Aorta (tissue), 5 donors: ENCODE data around the gene ARMH3. TPM values are rescaled to one million over a fixed set of nuclear protein-coding genes. Genes with fewer than 3 reads are reported as not detected.
A peak's percentile ranks its signal among the peaks of the same experiment; 100 is the strongest.

Experiments used
- ATAC-seq: fragments of 200-7000 bp; cut with Tn5 transposase; one replicate; pipeline ENCODE4 v1.9.1; 2022; ENCODE audit warnings: moderate library complexity; ENCODE audit not compliant: low FRiP score
- DNase-seq, 2 donors: peaks; one replicate each; pipeline ENCODE4 v3.0.0-alpha.2; 2020
- H3K27ac ChIP-seq, 2 donors: one replicate each; pipeline ENCODE4 v1.5.1; 2013; ENCODE audit warnings: low read length in 2 of 2, mild to moderate bottlenecking in 2 of 2, moderate library complexity in 2 of 2, control low read depth in 1 of 2, inconsistent platforms in 1 of 2, low read depth in 1 of 2
- H3K27me3 ChIP-seq, 2 donors: one replicate each; pipeline ENCODE4 v1.6.1; 2013; ENCODE audit warnings: control low read depth in 1 of 2, low read length in 1 of 2, mild to moderate bottlenecking in 1 of 2, moderate library complexity in 1 of 2; ENCODE audit not compliant: insufficient read depth in 2 of 2, control insufficient read depth in 1 of 2
- H3K36me3 ChIP-seq, 2 donors: one replicate each; pipeline ENCODE4 v1.6.1; 2013; ENCODE audit warnings: control low read depth in 1 of 2, low read length in 1 of 2, mild to moderate bottlenecking in 1 of 2; ENCODE audit not compliant: insufficient read depth in 2 of 2, control insufficient read depth in 1 of 2
- H3K4me1 ChIP-seq, 2 donors: one replicate each; pipeline ENCODE4 v1.6.1; 2013; ENCODE audit warnings: low read length in 2 of 2, control low read depth in 1 of 2, mild to moderate bottlenecking in 1 of 2, moderate library complexity in 1 of 2; ENCODE audit not compliant: insufficient read depth in 2 of 2, control insufficient read depth in 1 of 2
- H3K4me3 ChIP-seq, 2 donors: one replicate each; pipeline ENCODE4 v1.5.1; 2013; ENCODE audit warnings: low read length in 2 of 2, control low read depth in 1 of 2, mild to moderate bottlenecking in 1 of 2
- H3K9me3 ChIP-seq: one replicate; pipeline ENCODE4 v1.6.1; 2013; ENCODE audit warnings: mild to moderate bottlenecking, low read length; ENCODE audit not compliant: control insufficient read depth
- WGBS, 2 donors: extraction: QIAGEN DNeasy Blood & Tissue Kit; methylation state at CpG; one replicate each; pipeline ENCODE4 v1.1.7; 2013; 5-methylcytosine and 5-hydroxymethylcytosine counted together
- intact Hi-C, 2 donors: fragments of 100-400 bp; cut with DNase I; formaldehyde crosslinking; loops; one replicate each; pipeline versions ENCODE4 v1.14.2 to v1.15.0; 2022
- polyA plus RNA-seq, 2 donors: library from polyadenylated mRNA; stranded (reverse); fragments of 200-250 nt; gene quantifications; one replicate each; pipeline ENCODE4 v1.2.3, GENCODE V29; 2013
- total RNA-seq, 2 donors: library from RNA; stranded (reverse); fragmentation: NEBNext Ultra II Directional; extraction: Animal tissue kit (Norgen Biotek cat#: 25700); gene quantifications; one replicate each; pipeline ENCODE4 v1.2.1, GENCODE V29; 2021
- donor health status: healthy with polysubstance abuse.
- donor health status: Bipolar disorder and iron deficiency.
- donor health status: DM: no; HTN: no; CAD: no.
- donor health status: DM: no; HTN: no; CAD: no.
- donor health status: DM: yes; HTN: yes; CAD: no.

The ARMH3 gene
- total and polyA plus RNA-seq, 4 donors: 8.6 to 26.9 (median 17.2) TPM

GRCh38 chr10:101965075-101965765, 90.8 kb downstream of the ARMH3 start:
- Histone ChIP-seq H3K9me3 (no peaks in the 10 kb centered on the region), H3K27me3 (no peaks in the 10 kb centered on the region), H3K36me3 (peaks cover 0 to 5% of the 10 kb centered on the region in 2 donors), H3K4me3 (no peak overlapping the region), H3K27ac (no peak overlapping the region), H3K4me1 (no peaks in the 10 kb centered on the region)
- 58 to 61% methylated on average over 3 of the region's 3 CpGs for WGBS, 2 donors
- ATAC-seq (no peak), DNase-seq (no peak)
- intact Hi-C loops: no loop called here

GRCh38 chr10:101961591-101962498, 94.1 kb downstream of the ARMH3 start:
- H3K9me3 ChIP-seq: no peaks in the 10 kb centered on the region
- H3K36me3 ChIP-seq: peaks cover 0 to 2% of the 10 kb centered on the region in 2 donors
- no peaks in the 10 kb centered on the region for H3K4me1 ChIP-seq
- H3K27ac ChIP-seq: peak overlapping the region in 1 of 2 donors; percentile 28
- intact Hi-C loops: no loop called here
- no peaks in the 10 kb centered on the region for H3K27me3 ChIP-seq
- no peak for ATAC-seq
- peak in 1 of 2 donors; percentile 53 for DNase-seq
- no peak overlapping the region for H3K4me3 ChIP-seq
- whole genome bisulfite sequencing, 2 donors: 64% methylated on average over 5 of the region's 5 CpGs

- no peak for ATAC-seq
- DNase-seq: no peak
- 83 to 86% methylated on average over 6 of the region's 6 CpGs for WGBS, 2 donors
- H3K27me3 ChIP-seq: no peaks in the 10 kb centered on the region
- H3K36me3 ChIP-seq: peaks cover 0 to 2% of the 10 kb centered on the region in 2 donors
- no peaks in the 10 kb centered on the region for H3K4me1 ChIP-seq
- intact Hi-C loops: no loop called here
- no peak overlapping the region for H3K27ac ChIP-seq
- H3K9me3 ChIP-seq: no peaks in the 10 kb centered on the region
- no peak overlapping the region for H3K4me3 ChIP-seq
These were observed 95.0 kb downstream of the ARMH3 start for GRCh38 chr10:101960879-101961395.

- DNase-seq (no peak), ATAC-seq (no peak)
- Histone ChIP-seq H3K27me3 (no peaks in the 10 kb centered on the region), H3K9me3 (no peaks in the 10 kb centered on the region), H3K27ac (no peak overlapping the region), H3K36me3 (peaks cover 0 to 2% of the 10 kb centered on the region in 2 donors), H3K4me1 (no peaks in the 10 kb centered on the region), H3K4me3 (no peak overlapping the region)
- intact Hi-C loops: no loop called here
- WGBS, 2 donors: 93% methylated on average over 8 of the region's 8 CpGs
These were observed 96.5 kb downstream of the ARMH3 start for GRCh38 chr10:101959346-101959916.

- Histone ChIP-seq H3K27me3 (no peaks in the 10 kb centered on the region), H3K36me3 (peaks cover 0 to 2% of the 10 kb centered on the region in 2 donors), H3K4me3 (no peak overlapping the region), H3K4me1 (no peaks in the 10 kb centered on the region), H3K9me3 (no peaks in the 10 kb centered on the region), H3K27ac (no peak overlapping the region)
- intact Hi-C loops: no loop called here
- ATAC-seq: no peak
- WGBS, 2 donors: 81 to 84% methylated on average over 1 of the region's 1 CpG
- no peak for DNase-seq
These were observed 97.3 kb downstream of the ARMH3 start for GRCh38 chr10:101958691-101959090.

GRCh38 chr10:101956898-101957297, 99.1 kb downstream of the ARMH3 start:
- no peak overlapping the region for H3K27ac ChIP-seq
- 91 to 95% methylated on average over 1 of the region's 1 CpG for WGBS, 2 donors
- H3K4me3 ChIP-seq: no peak overlapping the region
- intact Hi-C loops: no loop called here
- H3K27me3 ChIP-seq: no peaks in the 10 kb centered on the region
- no peak for DNase-seq
- peaks cover 0 to 5% of the 10 kb centered on the region in 2 donors for H3K36me3 ChIP-seq
- H3K4me1 ChIP-seq: no peaks in the 10 kb centered on the region
- ATAC-seq: no peak
- no peaks in the 10 kb centered on the region for H3K9me3 ChIP-seq

GRCh38 chr10:101956117-101956516, 99.9 kb downstream of the ARMH3 start:
- no peak for ATAC-seq
- intact Hi-C loops: no loop called here
- 84 to 88% methylated on average over 1 of the region's 1 CpG for WGBS, 2 donors
- no peaks in the 10 kb centered on the region for H3K9me3 ChIP-seq
- no peak for DNase-seq
- no peak overlapping the region for H3K27ac ChIP-seq
- H3K27me3 ChIP-seq: no peaks in the 10 kb centered on the region
- H3K4me1 ChIP-seq: no peaks in the 10 kb centered on the region
- H3K36me3 ChIP-seq: peaks cover 0 to 5% of the 10 kb centered on the region in 2 donors
- no peak overlapping the region for H3K4me3 ChIP-seq

- H3K4me3 ChIP-seq: no peak overlapping the region
- no peak overlapping the region for H3K27ac ChIP-seq
- no peak for DNase-seq
- ATAC-seq: no peak
- H3K9me3 ChIP-seq: no peaks in the 10 kb centered on the region
- H3K27me3 ChIP-seq: no peaks in the 10 kb centered on the region
- intact Hi-C loops: no loop called here
- WGBS, 2 donors: 90 to 93% methylated on average over 2 of the region's 2 CpGs
- H3K36me3 ChIP-seq: peaks cover 0 to 3% of the 10 kb centered on the region in 2 donors
- H3K4me1 ChIP-seq: no peaks in the 10 kb centered on the region
These were observed 103.8 kb downstream of the ARMH3 start for GRCh38 chr10:101952191-101952590.
